ENCODE results near the gene SCNN1A.

The SCNN1A gene

DNA sequence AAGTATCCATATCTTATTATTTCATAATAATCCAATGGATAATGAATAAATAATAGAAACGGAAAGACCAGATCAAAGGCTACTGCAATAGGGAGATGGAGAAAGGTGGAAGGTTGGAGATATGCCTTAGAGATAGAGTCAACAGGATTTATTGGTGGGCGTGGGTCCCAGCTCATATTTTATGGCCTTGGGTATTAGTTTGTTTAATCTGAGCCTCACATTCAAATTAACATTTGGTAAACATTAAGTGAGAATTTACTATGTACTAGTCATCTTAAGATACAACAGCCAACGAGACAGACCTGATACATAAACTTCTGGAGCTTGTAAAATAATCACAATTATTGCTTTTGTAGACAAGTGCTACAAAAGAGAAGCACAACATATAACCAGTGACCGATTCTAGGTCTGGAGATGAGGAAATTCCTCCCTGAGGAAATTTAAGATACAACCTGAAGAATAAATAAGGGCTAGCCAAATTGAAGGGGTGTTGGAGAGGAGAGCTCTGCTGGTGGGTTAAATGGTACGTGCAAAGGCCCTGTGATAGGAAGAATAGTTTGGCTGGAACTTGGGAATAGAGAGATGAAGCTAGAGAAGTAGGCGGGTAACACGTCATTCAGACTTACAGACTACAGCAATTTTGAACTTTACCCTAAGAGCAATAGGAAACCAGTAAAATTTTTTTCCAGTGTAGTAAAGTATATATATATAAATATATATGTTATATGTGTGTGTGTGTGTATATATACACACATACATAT lies 24.7 kb upstream of the SCNN1A start:
- TF ChIP-seq, protein P1, sequence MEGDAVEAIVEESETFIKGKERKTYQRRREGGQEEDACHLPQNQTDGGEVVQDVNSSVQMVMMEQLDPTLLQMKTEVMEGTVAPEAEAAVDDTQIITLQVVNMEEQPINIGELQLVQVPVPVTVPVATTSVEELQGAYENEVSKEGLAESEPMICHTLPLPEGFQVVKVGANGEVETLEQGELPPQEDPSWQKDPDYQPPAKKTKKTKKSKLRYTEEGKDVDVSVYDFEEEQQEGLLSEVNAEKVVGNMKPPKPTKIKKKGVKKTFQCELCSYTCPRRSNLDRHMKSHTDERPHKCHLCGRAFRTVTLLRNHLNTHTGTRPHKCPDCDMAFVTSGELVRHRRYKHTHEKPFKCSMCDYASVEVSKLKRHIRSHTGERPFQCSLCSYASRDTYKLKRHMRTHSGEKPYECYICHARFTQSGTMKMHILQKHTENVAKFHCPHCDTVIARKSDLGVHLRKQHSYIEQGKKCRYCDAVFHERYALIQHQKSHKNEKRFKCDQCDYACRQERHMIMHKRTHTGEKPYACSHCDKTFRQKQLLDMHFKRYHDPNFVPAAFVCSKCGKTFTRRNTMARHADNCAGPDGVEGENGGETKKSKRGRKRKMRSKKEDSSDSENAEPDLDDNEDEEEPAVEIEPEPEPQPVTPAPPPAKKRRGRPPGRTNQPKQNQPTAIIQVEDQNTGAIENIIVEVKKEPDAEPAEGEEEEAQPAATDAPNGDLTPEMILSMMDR (IDR thresholded peaks at IDR 0.05; ENCODE audit: low read depth, low read length), result no peak
- Histone ChIP-seq H3K9me3 (ENCODE audit: severe bottlenecking) (no peaks in the 10 kb centered on the region), H3K27ac (no peak overlapping the region), H3K27me3 (ENCODE audit: insufficient read depth, low read depth, severe bottlenecking) (no peaks in the 10 kb centered on the region), H3K36me3 (no peaks in the 10 kb centered on the region), H3K4me3 (ENCODE audit: low read depth, low read length) (no peak overlapping the region)
- DNase-seq, result no peak

DNA sequence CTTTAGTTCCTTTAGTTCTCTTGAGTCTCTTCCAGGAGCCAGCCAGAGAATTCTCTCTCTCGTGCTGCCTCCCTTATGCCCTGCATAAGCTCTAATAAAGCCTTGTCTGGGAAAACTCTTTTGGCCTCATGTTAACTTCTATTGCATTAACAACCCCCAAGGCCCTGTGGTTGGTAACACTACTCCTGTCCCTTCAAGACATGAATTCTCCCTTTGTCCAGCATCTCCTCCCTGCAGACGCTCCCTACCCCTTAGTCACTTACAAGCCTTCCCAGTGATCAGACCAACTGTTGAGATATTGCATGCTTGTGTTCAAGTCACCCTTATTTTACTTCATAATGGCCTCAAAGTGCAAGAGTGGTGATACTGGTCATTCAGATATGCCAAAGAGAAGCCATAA lies 20.7 kb upstream of the SCNN1A start:
- DNase-seq, result no peak
- H3K27ac ChIP-seq, result no peak overlapping the region
- H3K4me3 ChIP-seq (ENCODE audit: low read depth, low read length), result no peak overlapping the region
- H3K9me3 ChIP-seq (ENCODE audit: severe bottlenecking), result peaks cover 3% of the 10 kb centered on the region
- TF ChIP-seq, protein P1 (IDR thresholded peaks at IDR 0.05; ENCODE audit: low read depth, low read length), result no peak
- H3K27me3 ChIP-seq (ENCODE audit: insufficient read depth, low read depth, severe bottlenecking), result no peaks in the 10 kb centered on the region
- H3K36me3 ChIP-seq, result no peaks in the 10 kb centered on the region

DNA sequence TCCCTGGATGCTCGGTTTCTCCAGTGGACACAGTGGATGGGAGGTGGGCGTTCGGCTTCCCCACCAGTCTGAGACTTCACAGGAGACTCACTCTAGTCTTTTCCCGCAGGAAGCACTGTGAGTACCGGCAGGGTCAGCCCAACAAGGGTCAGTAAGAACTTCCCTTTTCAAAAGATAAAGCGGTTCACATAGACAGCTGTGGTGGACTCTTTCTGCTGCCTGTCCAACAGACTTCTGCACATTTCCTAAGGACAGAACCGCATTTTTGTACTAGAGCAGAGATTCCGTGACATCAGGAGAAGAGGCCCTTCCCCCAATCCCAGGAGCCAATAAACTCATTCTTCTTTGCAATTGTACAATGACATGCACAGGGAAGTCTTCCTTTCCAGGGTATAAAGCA lies 19.0 kb upstream of the SCNN1A start:
- TF ChIP-seq, protein P1 (IDR thresholded peaks at IDR 0.05; ENCODE audit: low read depth, low read length), result no peak
- H3K9me3 ChIP-seq (ENCODE audit: severe bottlenecking), result peaks cover 3% of the 10 kb centered on the region
- H3K36me3 ChIP-seq, result no peaks in the 10 kb centered on the region
- H3K4me3 ChIP-seq (ENCODE audit: low read depth, low read length), result no peak overlapping the region
- DNase-seq, result no peak
- H3K27ac ChIP-seq, result no peak overlapping the region
- H3K27me3 ChIP-seq (ENCODE audit: insufficient read depth, low read depth, severe bottlenecking), result no peaks in the 10 kb centered on the region

DNA sequence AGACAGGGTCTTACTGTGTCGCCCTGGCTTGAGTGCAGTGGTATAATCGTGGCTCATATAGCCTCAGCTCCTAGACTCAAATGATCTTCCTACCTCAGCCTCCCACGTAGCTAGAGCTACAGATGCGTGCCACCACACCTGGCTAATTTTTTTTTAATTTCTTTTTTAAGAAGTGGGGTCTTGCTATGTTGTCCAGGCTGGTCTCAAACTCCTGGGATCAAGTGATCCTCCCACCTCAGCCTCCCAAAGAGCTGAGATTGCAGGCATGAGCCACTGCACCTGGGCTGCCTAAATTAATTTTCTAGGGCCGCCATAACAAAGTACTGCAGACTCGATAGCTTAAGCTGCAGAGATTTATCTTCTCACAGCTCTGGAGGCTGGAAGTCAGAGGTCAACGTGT lies 17.7 kb upstream of the SCNN1A start:
- H3K36me3 ChIP-seq, result no peaks in the 10 kb centered on the region
- 0 out of 2 replicates have a peak overlapping the region, but pooled peaks have one; percentile 12 for H3K27ac ChIP-seq
- TF ChIP-seq, protein P1 (IDR thresholded peaks at IDR 0.05; ENCODE audit: low read depth, low read length), result no peak

DNA sequence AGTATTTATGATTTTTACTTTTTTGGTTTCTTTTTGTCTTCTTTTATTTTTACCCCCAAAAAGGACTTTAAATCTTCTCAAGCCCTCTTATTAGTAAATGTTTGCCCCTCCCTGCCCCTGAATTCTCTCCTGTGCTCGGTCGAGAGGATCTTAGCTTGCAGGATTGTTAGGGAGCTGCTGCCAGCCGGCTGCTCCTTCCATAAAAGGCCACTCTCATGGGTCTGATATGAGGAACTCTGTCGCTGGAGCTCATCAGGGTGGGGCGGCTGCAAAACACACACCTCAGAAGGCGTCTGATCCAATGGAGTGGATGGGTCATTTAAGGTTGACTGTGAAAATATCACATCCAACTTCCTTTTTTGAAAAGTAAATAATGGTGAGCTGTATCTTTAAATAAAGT lies 17.1 kb upstream of the SCNN1A start:
- TF ChIP-seq, protein P1 (IDR thresholded peaks at IDR 0.05; ENCODE audit: low read depth, low read length), result no peak
- no peak for DNase-seq
- Histone ChIP-seq H3K4me3 (ENCODE audit: low read depth, low read length) (no peak overlapping the region), H3K27me3 (ENCODE audit: insufficient read depth, low read depth, severe bottlenecking) (no peaks in the 10 kb centered on the region), H3K27ac (no peak overlapping the region), H3K36me3 (no peaks in the 10 kb centered on the region), H3K9me3 (ENCODE audit: severe bottlenecking) (peaks cover 3% of the 10 kb centered on the region)

More for the DNA sequence above, 17.7 kb upstream of the SCNN1A start:
- DNase-seq, result no peak
- Histone ChIP-seq H3K4me3 (ENCODE audit: low read depth, low read length) (no peak overlapping the region), H3K27me3 (ENCODE audit: insufficient read depth, low read depth, severe bottlenecking) (no peaks in the 10 kb centered on the region), H3K9me3 (ENCODE audit: severe bottlenecking) (peaks cover 3% of the 10 kb centered on the region)

DNA sequence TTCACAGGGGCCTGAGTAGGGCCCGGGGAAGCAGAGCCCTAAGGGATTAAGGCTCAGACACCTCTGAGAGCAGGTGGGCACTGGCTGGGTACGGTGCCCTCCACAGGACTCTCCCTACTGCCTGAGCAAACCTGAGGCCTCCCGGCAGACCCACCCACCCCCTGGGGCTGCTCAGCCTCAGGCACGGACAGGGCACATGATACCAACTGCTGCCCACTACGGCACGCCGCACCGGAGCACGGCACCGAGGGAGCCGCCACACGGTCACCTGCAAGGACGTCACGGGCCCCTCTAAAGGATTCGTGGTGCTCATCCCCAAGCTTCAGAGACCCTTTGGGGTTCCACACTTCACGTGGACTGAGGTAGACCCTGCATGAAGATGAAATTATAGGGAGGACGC lies 15.7 kb upstream of the SCNN1A start:
- DNase-seq, result no peak
- peaks cover 3% of the 10 kb centered on the region for H3K9me3 ChIP-seq (ENCODE audit: severe bottlenecking)
- no peak overlapping the region for H3K4me3 ChIP-seq (ENCODE audit: low read depth, low read length)
- TF ChIP-seq, protein P1 (IDR thresholded peaks at IDR 0.05; ENCODE audit: low read depth, low read length), result no peak
- no peaks in the 10 kb centered on the region for H3K27me3 ChIP-seq (ENCODE audit: insufficient read depth, low read depth, severe bottlenecking)
- no peaks in the 10 kb centered on the region for H3K36me3 ChIP-seq
- no peak overlapping the region for H3K27ac ChIP-seq

Measured in WERI-Rb-1 (cell line).